GM19324 (cell line): ENCODE measurements around the gene GMFB.
A peak's percentile ranks its signal among the peaks of the same experiment; 100 is the strongest.
"Not testable (repeated sequence)": the region's sequence is repeated elsewhere in the genome, so short reads cannot be mapped to it uniquely, and the experiment has no call there.

Source experiments
- ATAC-seq: cut with Tn5 transposase; IDR thresholded peaks from one replicate; pipeline ENCODE4 v1.9.1; 2021; ENCODE audit warnings: mild to moderate bottlenecking, moderate library complexity; ENCODE audit not compliant: unreplicated experiment, low FRiP score

The GMFB gene

DNA sequence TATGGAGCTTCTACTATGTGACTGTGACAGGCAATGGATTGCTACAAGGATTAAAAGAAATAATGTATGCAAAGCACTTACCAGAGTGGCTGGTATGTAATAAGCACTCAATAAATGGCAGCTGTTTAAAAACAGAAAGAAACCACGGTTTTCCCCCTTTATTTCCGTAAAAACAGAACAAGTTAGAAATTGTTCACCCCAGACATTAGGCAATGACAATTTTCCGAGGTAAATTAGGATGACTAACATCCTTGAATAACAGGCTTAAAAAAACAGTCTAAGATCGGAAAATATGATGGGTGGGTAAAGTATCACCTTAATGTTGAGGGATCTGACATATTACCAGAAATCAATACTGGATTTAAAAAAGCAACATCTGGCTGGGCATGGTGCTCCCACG lies 26.7 kb downstream of the GMFB start:
- no peak for ATAC-seq

- ATAC-seq, result no peak
Measured at GRCh38 chr14:54459106-54459505, 29.7 kb downstream of the GMFB start.

- ATAC-seq, result not testable (repeated sequence)
Measured at GRCh38 chr14:54458536-54458935, 30.2 kb downstream of the GMFB start.

- no peak for ATAC-seq
Measured at GRCh38 chr14:54457609-54457996, 31.2 kb downstream of the GMFB start.

- not testable (repeated sequence) for ATAC-seq
Measured at GRCh38 chr14:54456820-54457608, 31.8 kb downstream of the GMFB start.

DNA sequence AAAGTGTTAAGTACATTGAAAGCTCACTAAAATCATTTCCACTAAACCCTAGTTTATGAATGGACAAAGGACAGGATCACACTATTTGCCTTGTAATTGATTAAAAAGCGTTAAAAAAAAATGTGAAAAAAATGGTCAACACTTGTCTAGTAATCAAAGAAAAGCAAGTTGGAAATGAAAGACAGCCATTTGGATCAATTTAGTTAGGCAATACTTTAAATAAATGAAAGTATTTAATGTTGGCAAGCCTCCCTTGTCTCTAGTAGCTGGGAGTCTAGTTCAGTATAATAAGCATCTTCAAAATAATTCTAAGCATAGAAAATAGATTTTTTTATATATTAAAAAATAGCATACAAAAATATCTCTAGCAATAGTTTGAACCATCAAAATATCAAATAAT lies 33.4 kb downstream of the GMFB start:
- ATAC-seq, result no peak

GRCh38 chr14:54453990-54454389 lies 34.8 kb downstream of the GMFB start:
- not testable (repeated sequence) for ATAC-seq

DNA sequence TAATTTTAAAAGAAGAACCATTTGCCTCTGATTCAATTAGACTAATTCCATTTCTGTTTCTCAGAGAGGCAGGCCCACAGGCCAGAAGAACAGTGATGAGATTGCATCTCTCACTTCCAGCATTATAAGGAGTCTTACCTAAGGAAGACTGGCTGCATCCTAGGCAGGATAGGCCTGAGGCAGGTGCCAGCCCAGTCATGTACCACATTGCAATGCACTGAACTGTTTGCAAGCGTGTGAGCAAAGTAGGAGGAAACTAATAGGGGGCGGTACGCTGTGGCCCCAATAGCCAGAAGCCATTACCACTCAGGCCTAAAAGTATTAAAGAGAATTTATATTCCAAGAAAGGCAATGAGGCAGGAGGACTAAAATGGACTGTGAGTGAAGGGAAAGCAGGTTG lies 35.5 kb downstream of the GMFB start:
- ATAC-seq, result no peak

DNA sequence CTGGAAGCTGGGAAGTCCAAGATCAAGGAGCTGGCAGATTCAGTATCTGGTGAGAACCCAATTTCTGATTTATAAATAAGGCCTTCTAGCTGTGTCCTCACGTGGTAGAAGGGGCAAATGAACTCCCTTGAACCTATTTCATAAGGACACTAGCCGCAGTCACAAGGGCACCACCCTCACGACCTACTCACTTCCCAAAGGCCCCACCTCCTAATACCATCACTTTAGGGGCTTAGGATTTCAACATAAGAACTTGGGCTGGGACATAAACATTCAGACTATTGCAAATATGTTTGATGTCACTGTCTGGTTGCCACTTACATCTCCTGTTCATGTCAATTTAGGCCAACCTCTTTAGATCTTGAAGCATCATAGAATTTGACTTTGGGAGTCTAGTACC lies 36.8 kb downstream of the GMFB start:
- ATAC-seq, result no peak

- ATAC-seq, result no peak
Measured at GRCh38 chr14:54451121-54451601, 37.6 kb downstream of the GMFB start.

- ATAC-seq, result no peak
Measured at GRCh38 chr14:54450535-54450934, 38.2 kb downstream of the GMFB start.

GRCh38 chr14:54447231-54447692 lies 41.5 kb downstream of the GMFB start:
- ATAC-seq, result no peak

DNA sequence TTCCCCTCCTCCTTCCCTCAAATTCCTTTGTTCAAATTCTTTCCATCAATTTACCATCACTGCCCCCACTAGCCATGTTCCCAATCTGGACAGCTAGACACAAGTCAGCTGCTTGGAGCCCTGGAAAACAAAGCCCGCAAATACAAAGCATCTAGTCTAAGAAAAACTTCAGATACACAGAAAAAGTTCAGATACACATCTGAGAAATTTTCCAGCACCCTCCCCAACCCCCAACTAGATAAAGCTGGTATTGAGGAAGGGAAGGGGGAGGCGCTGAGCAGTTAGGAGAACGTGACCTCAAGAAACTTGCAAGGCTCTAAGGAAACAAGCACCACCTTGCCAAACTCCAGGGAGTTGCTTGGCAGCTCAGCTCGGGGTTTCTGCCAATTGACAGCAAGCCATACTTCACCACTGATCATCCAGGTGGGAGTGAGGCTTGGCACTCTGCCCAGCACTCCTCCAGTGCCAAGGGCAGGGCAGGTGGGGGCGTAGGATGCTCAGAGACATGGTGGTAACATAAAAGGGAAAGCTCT lies 42.6 kb downstream of the GMFB start:
- ATAC-seq, result no peak

GRCh38 chr14:54444681-54445080 lies 44.1 kb downstream of the GMFB start:
- ATAC-seq, result no peak

GRCh38 chr14:54443981-54444380 lies 44.8 kb downstream of the GMFB start:
- no peak for ATAC-seq

- not testable (repeated sequence) for ATAC-seq
Measured at GRCh38 chr14:54442961-54443360, 45.8 kb downstream of the GMFB start.

GRCh38 chr14:54440873-54441868 lies 47.6 kb downstream of the GMFB start, which contains the start of gene CNIH1:
Gene CNIH1 (minus strand): TSS chr14:54441374. CDS start chr14:54441327, 47 bp downstream.
- ATAC-seq, result peak; percentile 97

- ATAC-seq, result no peak
Measured at GRCh38 chr14:54440476-54440872, 48.3 kb downstream of the GMFB start.

GRCh38 chr14:54440037-54440436 lies 48.7 kb downstream of the GMFB start:
- ATAC-seq, result no peak

GRCh38 chr14:54438703-54439102 lies 50.1 kb downstream of the GMFB start:
- ATAC-seq, result no peak

- ATAC-seq, result not testable (repeated sequence)
Measured at GRCh38 chr14:54437954-54438353, 50.8 kb downstream of the GMFB start.
